IMR-90 (cell line): Measurements from ENCODE around the gene TRAPPC12. TPM values are rescaled to one million over a fixed set of nuclear protein-coding genes. Genes with fewer than 3 reads are reported as not detected.
A peak's percentile ranks its signal among the peaks of the same experiment; 100 is the strongest.

ENCODE experiments used
- ATAC-seq: fragments of 200-7000 bp; cut with Tn5 transposase; 2 replicates; pipeline ENCODE4 v1.9.1; 2020; ENCODE audit warnings: low read depth, mild to moderate bottlenecking, moderate library complexity
- BruUV-seq: library from RNA; stranded (reverse); fragments of 400-500 nt; replicated peaks from 2 replicates; lab custom pipeline; 2021; lab: Mats Ljungman, UMichigan
- CTCF ChIA-PET: fragments of 300-600 bp; formaldehyde crosslinking; extraction: SDS; loops from one replicate; lab custom pipeline; 2021; ENCODE audit warnings: antibody characterized with exemption; lab: Yijun Ruan, JAX
- POLR2A ChIA-PET: fragments of 300-600 bp; sonication (Branson Sonifier 250); formaldehyde crosslinking; loops from one replicate; lab custom pipeline; 2022; ENCODE audit warnings: antibody characterized with exemption; ENCODE audit not compliant: unreplicated experiment; lab: Charles Lee
- DNase-seq: peaks from one replicate; pipeline ENCODE4 v3.0.0; 2013
- H2AFZ ChIP-seq: replicated peaks from 2 replicates; pipeline ENCODE3; 2013; ENCODE audit warnings: low read length, mild to moderate bottlenecking; ENCODE audit not compliant: poor library complexity
- H2AK5ac ChIP-seq: 2 replicates; pipeline ENCODE4 v1.6.1; 2013; ENCODE audit warnings: low read depth, low read length, inconsistent platforms
- H2AK9ac ChIP-seq: replicated peaks from 2 replicates; pipeline ENCODE3; 2013; ENCODE audit warnings: mild to moderate bottlenecking, low read depth, low read length, moderate library complexity; ENCODE audit not compliant: poor library complexity
- H2BK120ac ChIP-seq: 2 replicates; pipeline ENCODE4 v1.6.1; 2013; ENCODE audit warnings: low read depth, low read length, inconsistent platforms
- H2BK15ac ChIP-seq: 3 replicates; pipeline ENCODE4 v1.6.1; 2013; ENCODE audit warnings: low read depth, low read length, inconsistent platforms
- H2BK20ac ChIP-seq: 2 replicates; pipeline ENCODE4 v1.6.1; 2013; ENCODE audit warnings: low read depth, mild to moderate bottlenecking, inconsistent platforms, low read length, moderate library complexity
- H2BK5ac ChIP-seq: 2 replicates; pipeline ENCODE4 v1.6.1; 2013; ENCODE audit warnings: mild to moderate bottlenecking, low read depth, low read length, inconsistent platforms; ENCODE audit not compliant: poor library complexity, severe bottlenecking
- H3K14ac ChIP-seq: replicated peaks from 2 replicates; pipeline ENCODE4 v1.6.1; 2013; ENCODE audit warnings: low read depth, low read length, inconsistent platforms
- H3K18ac ChIP-seq: 2 replicates; pipeline ENCODE4 v1.6.1; 2013; ENCODE audit warnings: low read depth, low read length, control low read depth
- H3K23ac ChIP-seq: 2 replicates; pipeline ENCODE4 v1.6.1; 2013; ENCODE audit warnings: low read depth, low read length, inconsistent platforms
- H3K27ac ChIP-seq: 2 replicates; pipeline ENCODE4 v1.5.1; 2013; ENCODE audit warnings: mild to moderate bottlenecking, control low read depth, low read length; ENCODE audit not compliant: insufficient read depth
- H3K27me3 ChIP-seq: 2 replicates; pipeline ENCODE4 v1.6.1; 2013; ENCODE audit warnings: low read length; ENCODE audit not compliant: control insufficient read depth, insufficient read depth
- H3K36me3 ChIP-seq: 2 replicates; pipeline ENCODE4 v1.6.1; 2013; ENCODE audit warnings: low read length, mixed read lengths; ENCODE audit not compliant: control insufficient read depth, insufficient read depth
- H3K4ac ChIP-seq: 2 replicates; pipeline ENCODE4 v1.6.1; 2013; ENCODE audit warnings: low read depth, low read length, inconsistent platforms
- H3K4me1 ChIP-seq: 2 replicates; pipeline ENCODE4 v1.6.1; 2013; ENCODE audit warnings: low read length, mixed read lengths; ENCODE audit not compliant: control insufficient read depth, insufficient read depth
- H3K4me2 ChIP-seq: 2 replicates; pipeline ENCODE4 v1.6.1; 2013; ENCODE audit warnings: low read depth, mild to moderate bottlenecking, control low read depth, low read length, moderate library complexity
- H3K4me3 ChIP-seq: 2 replicates; pipeline ENCODE4 v1.5.1; 2013; ENCODE audit warnings: low read depth, mild to moderate bottlenecking, control low read depth, low read length, moderate library complexity; ENCODE audit not compliant: insufficient read depth
- H3K56ac ChIP-seq: 2 replicates; pipeline ENCODE4 v1.6.1; 2013; ENCODE audit warnings: low read length, inconsistent platforms; ENCODE audit not compliant: insufficient read depth; ENCODE audit errors: extremely low read depth
- H3K79me1 ChIP-seq, 2 experiments: 2 replicates each; pipeline ENCODE4 v1.6.1; 2013; ENCODE audit warnings: low read length in 2 of 2, inconsistent platforms in 1 of 2, low read depth in 1 of 2
- H3K9ac ChIP-seq: 2 replicates; pipeline ENCODE4 v1.6.1; 2013; ENCODE audit warnings: low read depth, low read length, control low read depth
- H3K9me1 ChIP-seq: 2 replicates; pipeline ENCODE4 v1.6.1; 2013; ENCODE audit warnings: low read length, inconsistent platforms; ENCODE audit not compliant: insufficient read depth
- H3K9me3 ChIP-seq: 2 replicates; pipeline ENCODE4 v1.6.1; 2013; ENCODE audit warnings: low read length; ENCODE audit not compliant: control insufficient read depth, insufficient read depth
- H4K20me1 ChIP-seq: 2 replicates; pipeline ENCODE4 v1.6.1; 2013; ENCODE audit warnings: low read length, inconsistent platforms; ENCODE audit not compliant: insufficient read depth
- H4K5ac ChIP-seq: 2 replicates; pipeline ENCODE4 v1.6.1; 2013; ENCODE audit warnings: mild to moderate bottlenecking, low read depth, low read length, control low read depth
- H4K8ac ChIP-seq, 2 experiments: 2 replicates each; pipeline ENCODE4 v1.6.1; 2013; ENCODE audit warnings: low read depth in 2 of 2, low read length in 2 of 2, control low read depth in 1 of 2, inconsistent platforms in 1 of 2
- H4K91ac ChIP-seq: 2 replicates; pipeline ENCODE4 v1.6.1; 2013; ENCODE audit warnings: low read depth, low read length, inconsistent platforms; ENCODE audit not compliant: insufficient read depth
- BHLHE40 ChIP-seq: fragments of 150-350 bp; IDR thresholded peaks from 2 replicates; pipeline ENCODE4 v1.6.1; 2016; ENCODE audit warnings: mild to moderate bottlenecking, low read depth, low read length
- CEBPB ChIP-seq: IDR thresholded peaks from 2 replicates; pipeline ENCODE4 v1.6.1; 2012; ENCODE audit warnings: low read depth, low read length, improper control_type of control experiment
- CHD1 ChIP-seq: IDR thresholded peaks from 2 replicates; pipeline ENCODE4 v1.6.1; 2012; ENCODE audit warnings: low read depth, low read length, improper control_type of control experiment
- FOS ChIP-seq: fragments of 150-350 bp; IDR thresholded peaks from 2 replicates; pipeline ENCODE4 v1.6.1; 2016; ENCODE audit warnings: low read depth, low read length
- MAFK ChIP-seq: IDR thresholded peaks from 2 replicates; pipeline ENCODE4 v1.6.1; 2012; ENCODE audit warnings: low read depth, low read length, improper control_type of control experiment
- MAZ ChIP-seq: IDR thresholded peaks from 2 replicates; pipeline ENCODE4 v1.6.1; 2012; ENCODE audit warnings: low read depth, mild to moderate bottlenecking, low read length, improper control_type of control experiment, moderate library complexity, borderline replicate concordance
- MXI1 ChIP-seq: IDR thresholded peaks from 2 replicates; pipeline ENCODE4 v1.6.1; 2012; ENCODE audit warnings: low read depth, mild to moderate bottlenecking, low read length, moderate library complexity, borderline replicate concordance
- NFE2L2 ChIP-seq: fragments of 150-350 bp; IDR thresholded peaks from 2 replicates; pipeline ENCODE4 v1.6.1; 2016; ENCODE audit warnings: low read depth, mild to moderate bottlenecking, low read length
- POLR2A ChIP-seq: IDR thresholded peaks from 2 replicates; pipeline ENCODE4 v1.6.1; 2012; ENCODE audit warnings: mild to moderate bottlenecking, low read depth, low read length
- RCOR1 ChIP-seq: IDR thresholded peaks from 2 replicates; pipeline ENCODE4 v1.6.1; 2012; ENCODE audit warnings: mild to moderate bottlenecking, low read length, improper control_type of control experiment; ENCODE audit not compliant: insufficient replicate concordance
- RFX5 ChIP-seq: IDR thresholded peaks from 2 replicates; pipeline ENCODE4 v1.8.0; 2012; ENCODE audit warnings: low read depth, mild to moderate bottlenecking, low read length, moderate library complexity
- SMC3 ChIP-seq: fragments of 150-350 bp; IDR thresholded peaks from 2 replicates; pipeline ENCODE4 v1.6.1; 2016; ENCODE audit warnings: low read depth, mild to moderate bottlenecking, antibody characterized with exemption, low read length, moderate library complexity
- WGBS, 2 experiments: methylation state at CpG; one replicate each; pipeline versions ENCODE4 v1.1.5 to v1.1.7; 2013; ENCODE audit warnings: missing lambda C conversion rate in 2 of 2; ENCODE audit not compliant: insufficient read length in 1 of 2; ENCODE audit errors: extremely low coverage in 2 of 2; 5-methylcytosine and 5-hydroxymethylcytosine counted together
- dilution Hi-C: fragments of 300-500 bp; cut with HindIII; formaldehyde crosslinking; loops from one replicate; pipeline ENCODE4 v1.14.3; 2018; ENCODE audit warnings: low sequenced_read_pairs; ENCODE audit not compliant: unreplicated experiment
- in situ Hi-C: fragments of 300-500 bp; cut with MboI; formaldehyde crosslinking; loops from 3 replicates; pipeline ENCODE4 v1.14.3; 2019; ENCODE audit warnings: low sequenced_read_pairs, inconsistent platforms, mixed read lengths
- intact Hi-C: fragments of 100-400 bp; cut with micrococcal nuclease; formaldehyde crosslinking; loops from 2 replicates; pipeline ENCODE4 v1.10.0; 2022
- polyA plus RNA-seq, 3 experiments: library from polyadenylated mRNA; depleted of rRNA; stranded (reverse); fragments of >200 nt; gene quantifications; 2 replicates each; pipeline ENCODE4 v1.2.3, GENCODE V29; 2012; ENCODE audit warnings: low replicate concordance in 1 of 3
- total RNA-seq: library from RNA; depleted of rRNA; stranded (reverse); fragments of >200 nt; gene quantifications from 2 replicates; pipeline ENCODE4 v1.2.3, GENCODE V29; 2012
- TF ChIP-seq, protein P1 (sequence below): conservative IDR thresholded peaks from 2 replicates; pipeline ENCODE4 v1.5.1; 2012; ENCODE audit warnings: mild to moderate bottlenecking, low read depth, low read length, improper control_type of control experiment
- TF ChIP-seq, protein P2 (sequence below): fragments of 150-350 bp; IDR thresholded peaks from 2 replicates; pipeline ENCODE4 v1.6.1; 2017; ENCODE audit warnings: mild to moderate bottlenecking, antibody characterized with exemption, low read length, low read depth
- TF ChIP-seq, protein P3 (sequence below): fragments of 150-350 bp; IDR thresholded peaks from 2 replicates; pipeline ENCODE4 v1.6.1; 2016; ENCODE audit warnings: low read depth, mild to moderate bottlenecking, low read length, moderate library complexity, borderline replicate concordance

Gene TRAPPC12
- total and polyA plus RNA-seq, 2 of the 4 experiments (the other 2 are of a cell fraction), result 25.8 to 69.9 TPM

DNA sequence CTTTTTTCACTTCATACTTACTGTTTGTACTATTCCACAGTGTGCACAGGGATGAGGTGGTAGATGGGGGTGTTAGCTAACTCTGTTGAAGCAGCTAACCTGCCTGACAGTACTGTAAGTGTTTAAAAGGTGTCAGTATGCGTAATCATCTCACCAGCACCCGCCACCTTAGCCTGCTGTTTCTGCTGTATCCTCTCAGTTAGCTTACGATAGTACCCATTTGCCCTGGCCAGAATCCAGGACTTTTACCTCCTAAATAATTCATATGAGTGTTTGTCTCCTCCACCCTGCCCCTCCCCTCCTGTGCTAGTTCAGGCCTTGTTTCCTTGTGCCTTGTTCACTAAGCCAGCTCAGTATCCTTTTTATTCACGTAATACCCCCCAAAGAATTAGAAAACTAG lies 34.2 kb downstream of the TRAPPC12 start:
- Histone ChIP-seq H3K79me1 (peaks cover 15 to 38% of the 10 kb centered on the region in 2 experiments), H3K36me3 (peaks cover 35% of the 10 kb centered on the region), H3K27me3 (no peaks in the 10 kb centered on the region), H2BK15ac (no peak overlapping the region), H4K91ac (no peak overlapping the region), H3K23ac (0 out of 2 replicates have a peak overlapping the region, but pooled peaks have one; percentile 59), H2BK20ac (no peak overlapping the region), H2BK120ac (no peak overlapping the region), H3K27ac (no peak overlapping the region), H3K18ac (no peak overlapping the region), H2AFZ (no peak overlapping the region), H4K8ac (no peak overlapping the region), H3K9me3 (no peaks in the 10 kb centered on the region), H2BK5ac (no peak overlapping the region), H2AK9ac (no peak overlapping the region), H3K9me1 (peaks cover 4% of the 10 kb centered on the region; the same call in 1 of the 2 replicates), H3K4ac (no peak overlapping the region), H3K4me3 (no peak overlapping the region), H3K56ac (no peak overlapping the region), H3K14ac (no peak overlapping the region), H3K4me2 (no peak overlapping the region), H3K9ac (no peak overlapping the region), H4K20me1 (no peaks in the 10 kb centered on the region; the same call in none of the 2 replicates), H2AK5ac (no peak overlapping the region), H4K5ac (no peak overlapping the region), H3K4me1 (no peaks in the 10 kb centered on the region)
- 86% methylated on average over 1 of the region's 4 CpGs; no CpG with 5 or more reads in 1 of the 2 experiments for WGBS, 2 experiments
- no peak for DNase-seq
- CTCF ChIA-PET, result interaction anchor here (0.6 to 2.7 kb wide), 3 partner anchors 9 to 48 kb away, joined by 5 to 10 read pairs (median 7); no protein-coding TSS in a partner anchor
- in situ Hi-C loops (no loop called here), dilution Hi-C loops (no loop called here), intact Hi-C loops (no loop called here)
- ATAC-seq, result no peak
- BruUV-seq, result no TSS peak
- POLR2A ChIA-PET, result no interaction called here
- TF ChIP-seq BHLHE40, result no peak
- no peak for TF ChIP-seq CEBPB
- TF ChIP-seq SMC3, result no peak
- TF ChIP-seq RFX5, result no peak
- TF ChIP-seq, protein P1, sequence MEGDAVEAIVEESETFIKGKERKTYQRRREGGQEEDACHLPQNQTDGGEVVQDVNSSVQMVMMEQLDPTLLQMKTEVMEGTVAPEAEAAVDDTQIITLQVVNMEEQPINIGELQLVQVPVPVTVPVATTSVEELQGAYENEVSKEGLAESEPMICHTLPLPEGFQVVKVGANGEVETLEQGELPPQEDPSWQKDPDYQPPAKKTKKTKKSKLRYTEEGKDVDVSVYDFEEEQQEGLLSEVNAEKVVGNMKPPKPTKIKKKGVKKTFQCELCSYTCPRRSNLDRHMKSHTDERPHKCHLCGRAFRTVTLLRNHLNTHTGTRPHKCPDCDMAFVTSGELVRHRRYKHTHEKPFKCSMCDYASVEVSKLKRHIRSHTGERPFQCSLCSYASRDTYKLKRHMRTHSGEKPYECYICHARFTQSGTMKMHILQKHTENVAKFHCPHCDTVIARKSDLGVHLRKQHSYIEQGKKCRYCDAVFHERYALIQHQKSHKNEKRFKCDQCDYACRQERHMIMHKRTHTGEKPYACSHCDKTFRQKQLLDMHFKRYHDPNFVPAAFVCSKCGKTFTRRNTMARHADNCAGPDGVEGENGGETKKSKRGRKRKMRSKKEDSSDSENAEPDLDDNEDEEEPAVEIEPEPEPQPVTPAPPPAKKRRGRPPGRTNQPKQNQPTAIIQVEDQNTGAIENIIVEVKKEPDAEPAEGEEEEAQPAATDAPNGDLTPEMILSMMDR, result no peak
- TF ChIP-seq FOS, result no peak
- TF ChIP-seq, protein P2, sequence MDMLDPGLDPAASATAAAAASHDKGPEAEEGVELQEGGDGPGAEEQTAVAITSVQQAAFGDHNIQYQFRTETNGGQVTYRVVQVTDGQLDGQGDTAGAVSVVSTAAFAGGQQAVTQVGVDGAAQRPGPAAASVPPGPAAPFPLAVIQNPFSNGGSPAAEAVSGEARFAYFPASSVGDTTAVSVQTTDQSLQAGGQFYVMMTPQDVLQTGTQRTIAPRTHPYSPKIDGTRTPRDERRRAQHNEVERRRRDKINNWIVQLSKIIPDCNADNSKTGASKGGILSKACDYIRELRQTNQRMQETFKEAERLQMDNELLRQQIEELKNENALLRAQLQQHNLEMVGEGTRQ, result no peak
- TF ChIP-seq, protein P3, sequence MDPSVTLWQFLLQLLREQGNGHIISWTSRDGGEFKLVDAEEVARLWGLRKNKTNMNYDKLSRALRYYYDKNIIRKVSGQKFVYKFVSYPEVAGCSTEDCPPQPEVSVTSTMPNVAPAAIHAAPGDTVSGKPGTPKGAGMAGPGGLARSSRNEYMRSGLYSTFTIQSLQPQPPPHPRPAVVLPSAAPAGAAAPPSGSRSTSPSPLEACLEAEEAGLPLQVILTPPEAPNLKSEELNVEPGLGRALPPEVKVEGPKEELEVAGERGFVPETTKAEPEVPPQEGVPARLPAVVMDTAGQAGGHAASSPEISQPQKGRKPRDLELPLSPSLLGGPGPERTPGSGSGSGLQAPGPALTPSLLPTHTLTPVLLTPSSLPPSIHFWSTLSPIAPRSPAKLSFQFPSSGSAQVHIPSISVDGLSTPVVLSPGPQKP, result no peak
- no peak for TF ChIP-seq NFE2L2
- no peak for TF ChIP-seq RCOR1
- TF ChIP-seq MAZ, result no peak
- no peak for TF ChIP-seq MXI1
- no peak for TF ChIP-seq CHD1
- no peak for TF ChIP-seq MAFK
- TF ChIP-seq POLR2A, result no peak
